ENCODE measurements around the gene DMTF1.

DNA sequence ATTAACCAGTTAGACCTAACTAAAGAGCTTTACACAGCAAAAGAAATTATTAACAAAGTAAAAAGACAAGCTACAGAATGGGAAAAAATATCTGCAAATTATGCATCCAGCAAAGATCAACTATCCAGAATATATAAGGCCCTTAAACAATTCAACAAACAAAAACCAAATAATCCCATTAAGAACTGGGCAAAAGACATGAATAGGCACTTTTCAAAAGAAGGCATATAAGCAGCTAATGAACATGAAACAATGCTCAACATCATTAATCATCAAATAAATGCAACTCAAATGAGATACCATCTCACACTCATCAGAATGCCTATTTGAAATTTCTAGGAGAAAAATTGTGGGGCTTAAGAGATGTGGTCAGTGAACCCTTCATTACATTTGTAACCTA is 15.0 kb upstream of the DMTF1 start:
- no peak for TF ChIP-seq NCOA1 (IDR thresholded peaks at IDR 0.05; ENCODE audit: low read depth)
- TF ChIP-seq TAF1 (IDR thresholded peaks at IDR 0.05; ENCODE audit: control insufficient read depth, extremely low read depth, insufficient read depth, low read length, severe bottlenecking) = no peak
- TF ChIP-seq SP1 (CRISPR knock-in tag; IDR thresholded peaks at IDR 0.05) = no peak
- TF ChIP-seq, protein P1, sequence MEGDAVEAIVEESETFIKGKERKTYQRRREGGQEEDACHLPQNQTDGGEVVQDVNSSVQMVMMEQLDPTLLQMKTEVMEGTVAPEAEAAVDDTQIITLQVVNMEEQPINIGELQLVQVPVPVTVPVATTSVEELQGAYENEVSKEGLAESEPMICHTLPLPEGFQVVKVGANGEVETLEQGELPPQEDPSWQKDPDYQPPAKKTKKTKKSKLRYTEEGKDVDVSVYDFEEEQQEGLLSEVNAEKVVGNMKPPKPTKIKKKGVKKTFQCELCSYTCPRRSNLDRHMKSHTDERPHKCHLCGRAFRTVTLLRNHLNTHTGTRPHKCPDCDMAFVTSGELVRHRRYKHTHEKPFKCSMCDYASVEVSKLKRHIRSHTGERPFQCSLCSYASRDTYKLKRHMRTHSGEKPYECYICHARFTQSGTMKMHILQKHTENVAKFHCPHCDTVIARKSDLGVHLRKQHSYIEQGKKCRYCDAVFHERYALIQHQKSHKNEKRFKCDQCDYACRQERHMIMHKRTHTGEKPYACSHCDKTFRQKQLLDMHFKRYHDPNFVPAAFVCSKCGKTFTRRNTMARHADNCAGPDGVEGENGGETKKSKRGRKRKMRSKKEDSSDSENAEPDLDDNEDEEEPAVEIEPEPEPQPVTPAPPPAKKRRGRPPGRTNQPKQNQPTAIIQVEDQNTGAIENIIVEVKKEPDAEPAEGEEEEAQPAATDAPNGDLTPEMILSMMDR (IDR thresholded peaks at IDR 0.05 in 2 of 3, conservative IDR thresholded peaks at IDR 0.05 in 1 of 3; ENCODE audit: insufficient read depth in 2 of 3, low read depth in 1 of 3, low read length in 3 of 3) = no peak

Data from K562 (cell line).